ENCODE measurements around the gene MDP1.

- TF ChIP-seq EZH2 (IDR thresholded peaks at IDR 0.05; ENCODE audit: low read depth, low read length, severe bottlenecking) (no peak), CTCF (IDR thresholded peaks at IDR 0.05; ENCODE audit: control extremely low read depth in 1 of 3, insufficient read depth in 1 of 3, low read depth in 1 of 3, low read length in 3 of 3) (no peak), ATF3 (IDR thresholded peaks at IDR 0.05; ENCODE audit: insufficient read depth, low read depth, low read length) (no peak), GTF2F1 (IDR thresholded peaks at IDR 0.05; ENCODE audit: borderline replicate concordance, low read depth, low read length) (no peak), USF2 (IDR thresholded peaks at IDR 0.05; ENCODE audit: low read length) (no peak), POLR2A (IDR thresholded peaks at IDR 0.05; ENCODE audit: control extremely low read depth in 1 of 2, low read depth in 2 of 2, low read length in 2 of 2) (no peak), RAD21 (IDR thresholded peaks at IDR 0.05 in 1 of 2, conservative IDR thresholded peaks at IDR 0.05 in 1 of 2; ENCODE audit: low read depth in 2 of 2, low read length in 2 of 2) (no peak), POLR2AphosphoS5 (IDR thresholded peaks at IDR 0.05; ENCODE audit: low read depth, low read length) (0 out of 2 replicates have a peak, but pooled peaks have one; percentile 25), CEBPB (IDR thresholded peaks at IDR 0.05; ENCODE audit: low read depth, low read length) (no peak), HDAC2 (IDR thresholded peaks at IDR 0.05; ENCODE audit: borderline replicate concordance in 1 of 2, low read depth in 2 of 2, low read length in 2 of 2) (no peak), JUND (IDR thresholded peaks at IDR 0.05; ENCODE audit: low read length) (no peak), CBX5 (IDR thresholded peaks at IDR 0.05; ENCODE audit: low read depth, low read length) (no peak)
Measured at GRCh38 chr14:24176599-24176998, 39.3 kb downstream of the MDP1 start.

Data from H1 (cell line).